IPS-NIHi11 (cell line): ENCODE measurements around the gene DEFB116.
A peak's percentile ranks its signal among the peaks of the same experiment; 100 is the strongest.
"Not testable (repeated sequence)": the region's sequence is repeated elsewhere in the genome, so short reads cannot be mapped to it uniquely, and the experiment has no call there.

Source experiments
- DNase-seq: peaks from one replicate; pipeline ENCODE4 v3.0.0; 2012; ENCODE audit warnings: mixed read lengths, low spot score

Gene DEFB116, protein sequence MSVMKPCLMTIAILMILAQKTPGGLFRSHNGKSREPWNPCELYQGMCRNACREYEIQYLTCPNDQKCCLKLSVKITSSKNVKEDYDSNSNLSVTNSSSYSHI

DNA sequence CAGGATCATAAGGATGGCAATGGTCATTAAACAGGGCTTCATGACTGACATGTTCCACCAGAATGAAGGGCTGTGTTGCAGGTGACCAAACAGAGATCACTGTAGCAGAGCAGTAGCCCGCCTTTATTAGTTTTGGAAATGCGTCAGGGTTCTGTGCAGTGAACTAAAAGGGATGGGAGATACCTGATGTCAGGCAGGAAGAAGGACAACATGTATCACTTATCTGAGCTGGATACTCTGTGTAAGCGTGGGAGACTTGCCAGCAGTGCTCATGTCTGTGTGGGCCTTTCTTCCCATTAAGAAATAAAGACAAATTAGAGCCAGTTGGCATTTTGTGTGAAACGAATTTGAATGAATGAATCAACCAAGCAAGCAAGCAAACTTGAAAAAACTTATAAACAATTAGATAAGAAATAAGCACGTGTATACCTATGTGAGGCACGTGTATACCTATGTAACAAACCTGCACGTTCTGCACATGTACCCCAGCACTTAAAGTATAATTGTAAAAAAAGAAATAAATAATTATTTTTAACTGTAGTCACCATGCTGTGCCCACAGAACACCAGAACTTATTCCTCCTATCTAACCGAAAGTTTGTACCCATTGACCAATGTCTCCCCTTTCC, at the start of gene DEFB116:
Gene DEFB116 (minus strand): TSS at position 51 of the 628 bp plus-strand sequence. CDS start 0 bp downstream, at position 51.
- no peak for DNase-seq

DNA sequence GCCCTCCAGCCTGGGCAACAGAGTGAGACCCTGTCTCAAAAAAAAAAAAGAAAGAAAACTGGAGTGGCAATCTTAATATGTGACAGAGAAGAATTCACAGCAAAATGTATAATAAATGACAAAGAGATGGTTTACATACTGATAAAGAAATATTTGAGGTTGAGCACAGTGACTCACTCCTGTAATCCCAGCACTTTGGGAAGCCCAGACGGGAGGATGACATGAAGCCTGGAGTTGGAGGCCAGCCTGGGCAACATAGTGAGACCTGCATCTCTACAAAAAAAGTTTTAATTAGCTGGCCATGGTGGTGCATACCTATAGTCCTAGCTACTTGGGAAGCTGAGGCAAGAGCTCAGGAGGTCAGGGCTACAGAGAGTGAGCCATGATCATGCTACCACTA, 47.6 kb upstream of the DEFB116 start:
- no peak for DNase-seq

DNA sequence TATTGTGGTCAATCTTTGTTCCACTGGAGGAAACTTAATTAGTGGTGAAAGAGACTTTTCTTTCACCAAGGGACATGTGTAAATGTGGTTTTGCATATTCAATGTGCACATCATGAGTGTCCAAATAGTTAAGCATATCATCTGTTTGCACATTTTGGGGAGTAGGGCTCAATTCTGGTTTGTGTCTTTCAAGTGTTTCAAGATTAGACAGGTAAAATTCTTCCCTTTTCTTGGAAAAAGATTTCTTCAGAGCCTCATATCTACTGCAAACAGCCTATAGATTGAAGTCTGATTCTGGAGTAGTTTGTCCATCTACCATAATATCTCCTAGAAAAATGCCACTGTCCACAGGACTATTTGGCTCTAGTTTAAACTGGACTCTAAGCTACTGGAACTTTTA, 33.1 kb upstream of the DEFB116 start:
- DNase-seq = no peak

DNA sequence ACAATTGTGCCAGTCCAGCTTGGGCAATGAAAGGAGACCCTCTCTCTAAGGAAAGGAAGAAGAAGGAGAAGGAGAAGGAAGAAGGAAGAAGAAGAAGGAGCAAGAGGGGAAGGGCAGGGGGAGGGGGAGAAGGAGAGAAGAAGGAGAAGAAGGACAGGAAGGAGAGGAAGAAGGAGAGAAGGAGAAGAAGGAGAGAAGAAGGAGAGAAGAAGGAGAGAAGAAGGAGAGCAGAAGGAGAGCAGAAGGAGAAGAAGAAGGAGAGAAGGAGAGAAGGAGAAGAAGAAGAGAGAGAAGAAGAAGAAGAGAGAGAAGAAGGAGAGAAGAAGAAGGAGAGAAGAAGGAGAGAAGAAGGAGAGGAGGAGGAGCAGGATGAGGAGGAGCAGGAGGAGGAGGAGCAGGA, 22.5 kb upstream of the DEFB116 start:
- DNase-seq = no peak

DNA sequence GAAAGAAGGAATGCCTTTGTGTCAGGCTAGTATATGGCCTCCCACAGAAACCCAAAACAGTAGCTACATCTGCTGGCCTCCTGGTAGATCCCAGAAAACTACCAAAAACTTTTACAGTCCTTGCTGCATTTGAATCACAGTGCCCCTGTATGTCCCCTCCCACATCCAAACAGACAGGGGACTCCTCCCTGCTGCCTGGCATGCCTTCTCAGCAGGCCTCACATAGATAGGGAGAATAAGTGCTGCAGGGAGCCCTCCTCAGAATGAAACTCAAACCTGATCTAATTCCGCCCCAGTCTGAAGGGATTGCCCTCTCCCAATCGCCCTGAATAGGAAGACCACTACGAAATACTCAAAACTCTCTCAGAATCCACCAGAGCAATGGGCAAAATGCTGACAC, 14.1 kb upstream of the DEFB116 start:
- DNase-seq = no peak

DNA sequence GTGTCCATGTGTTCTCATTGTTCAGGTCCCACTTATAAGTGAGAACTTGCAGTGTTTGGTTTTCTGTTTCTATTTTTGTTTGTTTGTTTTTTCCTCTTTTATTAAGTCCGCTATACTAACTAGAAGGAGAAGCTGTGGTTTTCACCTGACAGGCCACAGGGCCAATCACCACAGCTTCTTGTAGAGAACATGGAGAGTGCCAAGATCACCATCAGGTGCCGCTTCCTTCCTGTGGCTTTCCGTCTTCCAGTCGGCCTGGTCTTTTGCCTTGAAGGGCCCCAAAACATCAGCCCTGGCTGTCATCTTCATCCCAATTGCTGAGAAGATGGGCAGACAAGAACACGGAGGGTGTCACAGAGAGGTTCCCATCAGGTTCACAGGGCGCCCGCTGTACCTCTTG, 23.4 kb downstream of the DEFB116 start:
- not testable (repeated sequence) for DNase-seq

DNA sequence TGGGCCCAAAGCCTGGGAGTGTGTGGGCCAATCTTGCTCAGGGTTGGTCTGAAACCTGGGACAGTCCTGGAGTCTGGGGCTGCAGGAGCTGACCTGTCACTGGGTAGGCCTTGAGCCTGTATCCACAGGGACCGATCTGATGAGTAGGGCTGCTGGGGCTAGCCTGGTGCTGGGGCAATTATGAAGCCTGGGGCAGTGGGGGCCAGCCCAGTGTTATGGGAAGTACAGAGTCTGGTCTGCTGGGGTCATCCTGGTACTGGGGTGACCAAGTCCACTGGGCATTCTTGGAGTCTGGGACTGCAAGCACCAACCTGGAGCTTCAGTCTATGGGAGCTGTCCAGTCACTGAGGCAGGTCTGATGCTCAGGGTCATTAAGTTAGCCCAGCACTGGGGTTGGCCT, 30.2 kb downstream of the DEFB116 start:
- DNase-seq = no peak

DNA sequence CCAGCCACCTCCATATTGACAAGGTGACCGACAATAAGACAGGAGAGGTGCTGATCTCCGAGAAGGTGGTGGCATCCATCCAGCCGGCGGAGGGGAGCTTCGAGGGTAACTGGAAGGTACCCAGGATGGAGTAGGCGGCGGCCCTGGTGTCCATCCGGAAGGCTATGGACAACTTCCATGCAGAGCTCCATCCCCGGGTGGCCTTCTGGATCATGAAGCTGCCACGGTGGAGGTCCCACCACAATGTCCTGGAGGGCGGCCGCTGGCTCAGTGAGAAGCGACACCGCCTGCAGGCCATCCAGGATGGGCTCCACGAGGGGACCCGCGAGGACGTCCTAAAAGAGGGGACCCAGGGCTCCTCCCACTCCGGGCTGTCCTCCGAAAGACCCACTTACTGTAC, 33.9 kb downstream of the DEFB116 start:
- no peak for DNase-seq

DNA sequence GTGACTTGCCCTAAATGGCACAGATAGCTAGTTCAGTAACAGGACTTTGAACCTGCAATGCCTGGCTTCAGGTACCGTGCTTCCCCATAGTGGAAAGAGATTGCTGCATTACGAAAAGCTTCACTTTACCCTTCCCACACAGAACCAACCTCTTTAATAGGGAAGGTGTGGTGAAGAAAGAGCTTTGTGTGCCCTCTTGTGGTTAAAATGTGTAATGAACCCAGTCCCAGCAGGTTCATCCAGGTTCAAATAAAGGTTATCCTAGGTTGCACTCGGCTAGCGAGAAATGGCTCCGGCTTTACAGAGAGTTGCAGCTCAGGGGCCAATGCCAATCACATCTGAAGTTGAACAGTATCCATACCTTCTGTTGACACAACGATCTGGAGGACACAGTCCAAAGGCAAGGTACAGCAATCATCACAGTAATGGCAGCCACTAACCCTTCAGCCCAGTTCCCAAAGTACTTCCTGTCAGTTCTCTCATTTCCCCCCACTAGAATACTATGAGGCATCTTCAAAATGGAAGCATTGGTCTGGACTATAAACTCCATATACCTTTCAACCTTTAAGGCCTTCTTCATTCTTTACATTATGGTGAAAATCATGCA, 48.0 kb downstream of the DEFB116 start:
- peak; percentile 15 for DNase-seq

DNA sequence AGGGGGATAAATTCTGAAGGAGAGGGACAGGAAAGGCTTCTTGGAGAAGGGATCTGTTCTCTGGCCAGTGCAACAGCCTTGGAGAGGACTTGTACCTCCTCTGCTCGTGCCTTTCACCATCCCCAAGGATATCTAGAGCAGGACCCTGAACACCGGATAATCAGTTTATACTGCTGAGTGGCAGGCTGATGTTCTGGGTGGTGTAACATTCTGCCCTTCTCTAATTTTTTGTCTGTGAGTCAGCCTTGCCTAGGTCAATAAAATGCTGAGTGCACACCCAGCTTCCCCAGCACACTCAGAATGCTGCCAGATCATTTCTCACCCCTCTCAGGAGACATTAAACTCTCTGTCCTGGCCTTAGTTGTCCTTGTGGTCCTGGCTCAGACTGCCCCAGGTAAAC, 51.0 kb downstream of the DEFB116 start, which contains the start of gene DEFB115:
Gene DEFB115 (plus strand): TSS at position 301 of the 400 bp plus-strand sequence. CDS start 0 bp downstream, at position 301.
- DNase-seq = no peak

DNA sequence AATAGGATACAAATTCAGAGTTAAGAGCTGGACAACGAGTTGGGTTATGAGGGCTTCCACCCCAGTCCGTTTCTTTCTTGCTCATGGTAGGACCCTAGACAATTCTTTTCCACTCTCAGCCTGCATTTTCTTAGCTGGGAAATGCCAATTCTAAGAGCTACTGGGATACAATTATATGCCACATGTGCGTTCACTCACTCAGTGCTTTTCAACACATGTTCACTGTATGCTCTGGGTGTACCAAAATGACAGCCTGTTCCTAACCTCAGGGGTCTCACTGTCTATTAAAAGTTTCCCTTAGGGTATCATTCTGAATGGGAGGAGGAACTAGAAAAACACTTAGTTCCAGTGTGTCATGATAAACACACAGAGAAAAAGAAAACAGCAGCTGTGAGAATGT, 51.4 kb downstream of the DEFB116 start:
- no peak for DNase-seq
